MCF 10A (cell line): ENCODE measurements around the gene LRP8. TPM values are rescaled to one million over a fixed set of nuclear protein-coding genes. Genes with fewer than 3 reads are reported as not detected.

Source experiments
- BruUV-seq: library from RNA; stranded (reverse); fragments of 400-500 nt; replicated peaks from 2 replicates; lab custom pipeline; 2021; lab: Mats Ljungman, UMichigan
- CTCF ChIA-PET: fragments of 300-600 bp; sonication (Branson Sonifier 250); formaldehyde crosslinking; extraction: SDS; loops from one replicate; lab custom pipeline; 2021; ENCODE audit warnings: antibody characterized with exemption, inconsistent platforms; lab: Yijun Ruan, JAX
- POLR2A ChIA-PET: fragments of 300-600, 350-650 bp; sonication (Branson Sonifier 250); formaldehyde crosslinking; extraction: SDS; loops from one replicate; lab custom pipeline; 2020; ENCODE audit warnings: antibody characterized with exemption, inconsistent platforms; lab: Yijun Ruan, JAX
- DNase-seq: peaks from one replicate; pipeline ENCODE4 v3.0.0-alpha.2; 2018; ENCODE audit not compliant: unreplicated experiment
- H3K27ac Mint-ChIP-seq: one replicate; pipeline ENCODE4 v1.8.0; 2022; ENCODE audit warnings: mild to moderate bottlenecking, low read depth, mixed read lengths; ENCODE audit not compliant: unreplicated experiment
- H3K27me3 Mint-ChIP-seq: one replicate; pipeline ENCODE4 v1.8.0; 2022; ENCODE audit warnings: mixed read lengths; ENCODE audit not compliant: insufficient read depth, unreplicated experiment
- H3K36me3 Mint-ChIP-seq: one replicate; pipeline ENCODE4 v1.8.0; 2022; ENCODE audit warnings: mild to moderate bottlenecking, moderate library complexity, mixed read lengths; ENCODE audit not compliant: insufficient read depth, unreplicated experiment
- H3K4me1 Mint-ChIP-seq: one replicate; pipeline ENCODE4 v1.8.0; 2022; ENCODE audit warnings: mixed read lengths; ENCODE audit not compliant: insufficient read depth, unreplicated experiment
- H3K4me3 Mint-ChIP-seq: one replicate; pipeline ENCODE4 v1.8.0; 2022; ENCODE audit warnings: mild to moderate bottlenecking, moderate library complexity, mixed read lengths; ENCODE audit not compliant: unreplicated experiment
- H3K9me3 Mint-ChIP-seq: one replicate; pipeline ENCODE4 v1.8.0; 2022; ENCODE audit warnings: mixed read lengths; ENCODE audit not compliant: unreplicated experiment
- intact Hi-C: fragments of 100-400 bp; cut with micrococcal nuclease; formaldehyde crosslinking; loops from 2 replicates; pipeline ENCODE4 v1.14.1; 2022
- total RNA-seq: library from RNA; stranded (reverse); gene quantifications from 2 replicates; pipeline ENCODE4 v1.2.3, GENCODE V29; 2022
- TF ChIP-seq, protein P1 (sequence below): fragments of 200-600 bp; IDR thresholded peaks from one replicate; pipeline ENCODE4 v1.8.0; 2022; ENCODE audit warnings: antibody characterized with exemption, mild to moderate bottlenecking; ENCODE audit not compliant: unreplicated experiment

LRP8 gene
- total RNA-seq, 1 experiment from 2014 or later = 21.8 TPM

GRCh38 chr1:53295295-53295694 is 32.6 kb downstream of the LRP8 start:
- TF ChIP-seq, protein P1, sequence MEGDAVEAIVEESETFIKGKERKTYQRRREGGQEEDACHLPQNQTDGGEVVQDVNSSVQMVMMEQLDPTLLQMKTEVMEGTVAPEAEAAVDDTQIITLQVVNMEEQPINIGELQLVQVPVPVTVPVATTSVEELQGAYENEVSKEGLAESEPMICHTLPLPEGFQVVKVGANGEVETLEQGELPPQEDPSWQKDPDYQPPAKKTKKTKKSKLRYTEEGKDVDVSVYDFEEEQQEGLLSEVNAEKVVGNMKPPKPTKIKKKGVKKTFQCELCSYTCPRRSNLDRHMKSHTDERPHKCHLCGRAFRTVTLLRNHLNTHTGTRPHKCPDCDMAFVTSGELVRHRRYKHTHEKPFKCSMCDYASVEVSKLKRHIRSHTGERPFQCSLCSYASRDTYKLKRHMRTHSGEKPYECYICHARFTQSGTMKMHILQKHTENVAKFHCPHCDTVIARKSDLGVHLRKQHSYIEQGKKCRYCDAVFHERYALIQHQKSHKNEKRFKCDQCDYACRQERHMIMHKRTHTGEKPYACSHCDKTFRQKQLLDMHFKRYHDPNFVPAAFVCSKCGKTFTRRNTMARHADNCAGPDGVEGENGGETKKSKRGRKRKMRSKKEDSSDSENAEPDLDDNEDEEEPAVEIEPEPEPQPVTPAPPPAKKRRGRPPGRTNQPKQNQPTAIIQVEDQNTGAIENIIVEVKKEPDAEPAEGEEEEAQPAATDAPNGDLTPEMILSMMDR = no peak
- Mint-ChIP-seq H3K27me3 (no peaks in the 10 kb centered on the region), H3K36me3 (peaks cover 11% of the 10 kb centered on the region), H3K4me3 (no peak overlapping the region), H3K27ac (peak overlapping the region; percentile 84), H3K9me3 (no peaks in the 10 kb centered on the region), H3K4me1 (peaks cover 19% of the 10 kb centered on the region)
- ChIA-PET POLR2A (interaction anchor here (0.7 to 1.0 kb wide), 2 partner anchors 8 to 10 kb away, joined by 3 to 4 read pairs; no protein-coding TSS in a partner anchor), CTCF (interaction anchor here (0.6 to 6.2 kb wide), 6 partner anchors 9 to 96 kb away, joined by 3 to 43 read pairs (median 4); no protein-coding TSS in a partner anchor)
- intact Hi-C loops = no loop called here
- DNase-seq = no peak
- BruUV-seq = no TSS peak

DNA sequence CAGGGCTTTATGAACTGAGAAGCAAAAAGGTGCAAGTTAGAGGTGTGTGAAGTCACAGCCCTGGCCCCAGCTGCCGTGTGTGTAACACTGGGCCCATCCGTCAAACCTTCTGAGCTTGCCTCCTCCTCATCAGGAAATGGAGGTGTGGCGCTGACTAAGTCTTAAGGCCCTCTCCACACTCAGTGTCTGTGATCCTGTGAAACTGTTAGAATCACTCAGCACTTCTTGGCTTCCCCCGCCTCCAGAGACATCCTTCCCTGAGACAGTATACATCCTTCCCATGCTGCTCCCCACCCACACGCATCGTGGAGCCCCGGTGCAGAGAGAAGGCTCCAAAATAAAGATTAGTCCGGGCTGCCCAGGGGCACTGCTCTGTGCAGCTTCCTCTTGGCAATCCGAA is 33.3 kb downstream of the LRP8 start:
- no peaks in the 10 kb centered on the region for H3K27me3 Mint-ChIP-seq
- H3K4me3 Mint-ChIP-seq = no peak overlapping the region
- peak overlapping the region; percentile 84 for H3K27ac Mint-ChIP-seq
- POLR2A ChIA-PET = interaction anchor here (1.0 kb wide), 1 partner anchor 10 kb away, joined by 3 read pairs; no protein-coding TSS in a partner anchor
- TF ChIP-seq, protein P1 = no peak
- intact Hi-C loops = no loop called here
- peaks cover 19% of the 10 kb centered on the region for H3K4me1 Mint-ChIP-seq
- peak; percentile 76 for DNase-seq
- peaks cover 11% of the 10 kb centered on the region for H3K36me3 Mint-ChIP-seq
- no TSS peak for BruUV-seq
- CTCF ChIA-PET = interaction anchor here (0.6 to 6.2 kb wide), 4 partner anchors 9 to 632 kb away, joined by 3 to 43 read pairs (median 4); no protein-coding TSS in a partner anchor
- no peaks in the 10 kb centered on the region for H3K9me3 Mint-ChIP-seq

GRCh38 chr1:53294061-53294460 is 33.8 kb downstream of the LRP8 start:
- no peaks in the 10 kb centered on the region for H3K27me3 Mint-ChIP-seq
- no peaks in the 10 kb centered on the region for H3K9me3 Mint-ChIP-seq
- peaks cover 19% of the 10 kb centered on the region for H3K4me1 Mint-ChIP-seq
- H3K4me3 Mint-ChIP-seq = no peak overlapping the region
- TF ChIP-seq, protein P1 = no peak
- POLR2A ChIA-PET = interaction anchor here (1.0 kb wide), 1 partner anchor 33 kb away, joined by 3 read pairs; no protein-coding TSS in a partner anchor
- peak overlapping the region; percentile 76 for H3K27ac Mint-ChIP-seq
- DNase-seq = no peak
- BruUV-seq = no TSS peak
- H3K36me3 Mint-ChIP-seq = peaks cover 11% of the 10 kb centered on the region
- CTCF ChIA-PET = interaction anchor here (0.6 to 6.2 kb wide), 4 partner anchors 8 to 632 kb away, joined by 3 to 43 read pairs (median 4); no protein-coding TSS in a partner anchor
- intact Hi-C loops = no loop called here

DNA sequence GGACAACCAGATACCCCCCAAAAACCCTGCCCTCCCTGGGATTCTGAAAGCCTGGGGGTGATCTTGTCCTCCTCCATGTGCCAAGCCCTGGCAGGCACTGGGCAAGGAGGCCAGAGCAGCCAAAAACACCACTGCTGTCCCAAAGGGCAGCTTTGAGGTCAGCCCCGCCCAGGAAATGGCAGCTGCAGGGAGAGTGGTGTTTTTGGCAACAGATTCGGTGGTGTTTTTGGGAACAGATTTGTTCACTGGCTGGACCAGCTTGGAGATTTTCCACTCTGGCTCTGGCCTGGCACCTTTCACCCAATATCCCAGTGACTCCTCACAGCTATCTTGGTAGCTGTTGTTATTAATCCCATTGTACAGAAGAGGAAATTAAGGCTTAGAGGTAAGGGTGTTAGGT is 34.7 kb downstream of the LRP8 start:
- no peaks in the 10 kb centered on the region for H3K27me3 Mint-ChIP-seq
- DNase-seq = peak; percentile 72
- no peaks in the 10 kb centered on the region for H3K9me3 Mint-ChIP-seq
- peaks cover 11% of the 10 kb centered on the region for H3K36me3 Mint-ChIP-seq
- intact Hi-C loops = loop anchor here (1.0 kb wide), 1 partner anchor 33 kb away; no protein-coding TSS in a partner anchor
- H3K4me1 Mint-ChIP-seq = peaks cover 19% of the 10 kb centered on the region
- CTCF ChIA-PET = interaction anchor here (0.9 to 6.2 kb wide), 2 partner anchors 14 to 21 kb away, joined by 4 to 43 read pairs; no protein-coding TSS in a partner anchor
- BruUV-seq = no TSS peak
- TF ChIP-seq, protein P1 = no peak
- no peak overlapping the region for H3K4me3 Mint-ChIP-seq
- H3K27ac Mint-ChIP-seq = peak overlapping the region; percentile 76
- POLR2A ChIA-PET = interaction anchor here (1.0 kb wide), 1 partner anchor 34 kb away, joined by 3 read pairs; no protein-coding TSS in a partner anchor
